AG09319 (cell line): ENCODE results near the gene IL10.

Source experiments
- DNase-seq: peaks from one replicate; pipeline ENCODE4 v3.0.0-alpha.2; 2010; ENCODE audit warnings: low read depth; ENCODE audit errors: extremely low read depth
- CTCF ChIP-seq: IDR thresholded peaks from 2 replicates; pipeline ENCODE4 v1.5.1; 2011; ENCODE audit warnings: low read depth, mild to moderate bottlenecking, inconsistent platforms, low read length, moderate library complexity

Gene IL10

GRCh38 chr1:206732508-206732907, 39.8 kb downstream of the IL10 start:
- DNase-seq, result no peak
- TF ChIP-seq CTCF, result no peak

- no peak for TF ChIP-seq CTCF
- no peak for DNase-seq
Observed at GRCh38 chr1:206729507-206729906, 42.8 kb downstream of the IL10 start.

GRCh38 chr1:206729050-206729449, 43.2 kb downstream of the IL10 start:
- no peak for DNase-seq
- no peak for TF ChIP-seq CTCF

- no peak for TF ChIP-seq CTCF
- no peak for DNase-seq
Observed at GRCh38 chr1:206728697-206728987, 43.7 kb downstream of the IL10 start.

- no peak for DNase-seq
- no peak for TF ChIP-seq CTCF
Observed at GRCh38 chr1:206727981-206728696, 44.2 kb downstream of the IL10 start.

- DNase-seq, result no peak
- TF ChIP-seq CTCF, result peak; percentile 72
Observed at GRCh38 chr1:206725109-206725963, 47.0 kb downstream of the IL10 start.

- no peak for TF ChIP-seq CTCF
- peak; percentile 67 for DNase-seq
Observed at GRCh38 chr1:206723805-206724472, 48.4 kb downstream of the IL10 start.
